ENCODE measurements around the gene KLHL29. TPM values are rescaled to one million over a fixed set of nuclear protein-coding genes. Genes with fewer than 3 reads are reported as not detected.

Gene KLHL29
- total RNA-seq, 1 donor from 2014 or later: 3.0 TPM

GRCh38 chr2:23602116-23602515, 217.1 kb downstream of the KLHL29 start:
- Mint-ChIP-seq H3K4me3 (ENCODE audit: low read depth) (no peak overlapping the region), H3K36me3 (ENCODE audit: low read depth) (no peaks in the 10 kb centered on the region), H3K27ac (no peak overlapping the region), H3K9me3 (peaks cover 9% of the 10 kb centered on the region), H3K27me3 (ENCODE audit: low read depth) (no peaks in the 10 kb centered on the region), H3K4me1 (ENCODE audit: low read depth) (no peaks in the 10 kb centered on the region)
- intact Hi-C loops (cut with micrococcal nuclease): no loop called here
- DNase-seq (ENCODE audit: low spot score): no peak

GRCh38 chr2:23603156-23603555, 218.2 kb downstream of the KLHL29 start:
- Mint-ChIP-seq H3K4me1 (ENCODE audit: low read depth) (no peaks in the 10 kb centered on the region), H3K4me3 (ENCODE audit: low read depth) (no peak overlapping the region), H3K27me3 (ENCODE audit: low read depth) (no peaks in the 10 kb centered on the region), H3K36me3 (ENCODE audit: low read depth) (no peaks in the 10 kb centered on the region), H3K9me3 (peaks cover 9% of the 10 kb centered on the region), H3K27ac (no peak overlapping the region)
- DNase-seq (ENCODE audit: low spot score): no peak
- intact Hi-C loops (cut with micrococcal nuclease): no loop called here

GRCh38 chr2:23603581-23603980, 218.6 kb downstream of the KLHL29 start:
- no peaks in the 10 kb centered on the region for H3K4me1 Mint-ChIP-seq (ENCODE audit: low read depth)
- H3K27ac Mint-ChIP-seq: no peak overlapping the region
- H3K4me3 Mint-ChIP-seq (ENCODE audit: low read depth): no peak overlapping the region
- intact Hi-C loops (cut with micrococcal nuclease): no loop called here
- H3K36me3 Mint-ChIP-seq (ENCODE audit: low read depth): no peaks in the 10 kb centered on the region
- no peaks in the 10 kb centered on the region for H3K27me3 Mint-ChIP-seq (ENCODE audit: low read depth)
- H3K9me3 Mint-ChIP-seq: peaks cover 9% of the 10 kb centered on the region
- DNase-seq (ENCODE audit: low spot score): no peak

GRCh38 chr2:23604731-23605130, 219.8 kb downstream of the KLHL29 start:
- Mint-ChIP-seq H3K36me3 (ENCODE audit: low read depth) (no peaks in the 10 kb centered on the region), H3K4me1 (ENCODE audit: low read depth) (no peaks in the 10 kb centered on the region), H3K27me3 (ENCODE audit: low read depth) (no peaks in the 10 kb centered on the region), H3K4me3 (ENCODE audit: low read depth) (no peak overlapping the region), H3K9me3 (peaks cover 9% of the 10 kb centered on the region), H3K27ac (no peak overlapping the region)
- intact Hi-C loops (cut with micrococcal nuclease): no loop called here
- no peak for DNase-seq (ENCODE audit: low spot score)

GRCh38 chr2:23605236-23605635, 220.3 kb downstream of the KLHL29 start:
- H3K4me1 Mint-ChIP-seq (ENCODE audit: low read depth): no peaks in the 10 kb centered on the region
- H3K27ac Mint-ChIP-seq: no peak overlapping the region
- peaks cover 9% of the 10 kb centered on the region for H3K9me3 Mint-ChIP-seq
- no peak overlapping the region for H3K4me3 Mint-ChIP-seq (ENCODE audit: low read depth)
- H3K36me3 Mint-ChIP-seq (ENCODE audit: low read depth): no peaks in the 10 kb centered on the region
- no peaks in the 10 kb centered on the region for H3K27me3 Mint-ChIP-seq (ENCODE audit: low read depth)
- DNase-seq (ENCODE audit: low spot score): no peak
- intact Hi-C loops (cut with micrococcal nuclease): no loop called here

GRCh38 chr2:23606196-23606595, 221.2 kb downstream of the KLHL29 start:
- Mint-ChIP-seq H3K36me3 (ENCODE audit: low read depth) (no peaks in the 10 kb centered on the region), H3K27me3 (ENCODE audit: low read depth) (no peaks in the 10 kb centered on the region), H3K4me3 (ENCODE audit: low read depth) (no peak overlapping the region), H3K9me3 (peaks cover 9% of the 10 kb centered on the region), H3K4me1 (ENCODE audit: low read depth) (no peaks in the 10 kb centered on the region), H3K27ac (no peak overlapping the region)
- intact Hi-C loops (cut with micrococcal nuclease): no loop called here
- no peak for DNase-seq (ENCODE audit: low spot score)

- Mint-ChIP-seq H3K27me3 (ENCODE audit: low read depth) (peaks cover 3% of the 10 kb centered on the region), H3K27ac (no peak overlapping the region), H3K4me3 (ENCODE audit: low read depth) (no peak overlapping the region), H3K9me3 (peaks cover 17% of the 10 kb centered on the region), H3K36me3 (ENCODE audit: low read depth) (no peaks in the 10 kb centered on the region), H3K4me1 (ENCODE audit: low read depth) (no peaks in the 10 kb centered on the region)
- intact Hi-C loops (cut with micrococcal nuclease): no loop called here
- no peak for DNase-seq (ENCODE audit: low spot score)
Measured at GRCh38 chr2:23606968-23607367, 222.0 kb downstream of the KLHL29 start.

GRCh38 chr2:23607925-23608324, 222.9 kb downstream of the KLHL29 start:
- no peak overlapping the region for H3K27ac Mint-ChIP-seq
- H3K4me1 Mint-ChIP-seq (ENCODE audit: low read depth): no peaks in the 10 kb centered on the region
- intact Hi-C loops (cut with micrococcal nuclease): loop anchor here (1.0 kb wide), 1 partner anchor 9 kb away; no protein-coding TSS in a partner anchor
- no peak overlapping the region for H3K4me3 Mint-ChIP-seq (ENCODE audit: low read depth)
- DNase-seq (ENCODE audit: low spot score): no peak
- no peaks in the 10 kb centered on the region for H3K36me3 Mint-ChIP-seq (ENCODE audit: low read depth)
- peaks cover 4% of the 10 kb centered on the region for H3K27me3 Mint-ChIP-seq (ENCODE audit: low read depth)
- peaks cover 19% of the 10 kb centered on the region for H3K9me3 Mint-ChIP-seq

GRCh38 chr2:23609254-23609653, 224.3 kb downstream of the KLHL29 start:
- H3K9me3 Mint-ChIP-seq: peaks cover 19% of the 10 kb centered on the region
- H3K36me3 Mint-ChIP-seq (ENCODE audit: low read depth): no peaks in the 10 kb centered on the region
- peaks cover 4% of the 10 kb centered on the region for H3K4me1 Mint-ChIP-seq (ENCODE audit: low read depth)
- intact Hi-C loops (cut with micrococcal nuclease): no loop called here
- H3K27ac Mint-ChIP-seq: no peak overlapping the region
- H3K4me3 Mint-ChIP-seq (ENCODE audit: low read depth): no peak overlapping the region
- H3K27me3 Mint-ChIP-seq (ENCODE audit: low read depth): peaks cover 7% of the 10 kb centered on the region
- DNase-seq (ENCODE audit: low spot score): no peak

GRCh38 chr2:23611839-23612238, 226.9 kb downstream of the KLHL29 start:
- no peak overlapping the region for H3K27ac Mint-ChIP-seq
- intact Hi-C loops (cut with micrococcal nuclease): no loop called here
- peaks cover 11% of the 10 kb centered on the region for H3K27me3 Mint-ChIP-seq (ENCODE audit: low read depth)
- H3K4me3 Mint-ChIP-seq (ENCODE audit: low read depth): no peak overlapping the region
- H3K36me3 Mint-ChIP-seq (ENCODE audit: low read depth): no peaks in the 10 kb centered on the region
- no peak for DNase-seq (ENCODE audit: low spot score)
- peaks cover 10% of the 10 kb centered on the region for H3K9me3 Mint-ChIP-seq
- H3K4me1 Mint-ChIP-seq (ENCODE audit: low read depth): peaks cover 7% of the 10 kb centered on the region

GRCh38 chr2:23614701-23615100, 229.7 kb downstream of the KLHL29 start:
- no peaks in the 10 kb centered on the region for H3K36me3 Mint-ChIP-seq (ENCODE audit: low read depth)
- peaks cover 7% of the 10 kb centered on the region for H3K4me1 Mint-ChIP-seq (ENCODE audit: low read depth)
- H3K9me3 Mint-ChIP-seq: peaks cover 10% of the 10 kb centered on the region
- H3K27ac Mint-ChIP-seq: no peak overlapping the region
- intact Hi-C loops (cut with micrococcal nuclease): no loop called here
- peaks cover 11% of the 10 kb centered on the region for H3K27me3 Mint-ChIP-seq (ENCODE audit: low read depth)
- H3K4me3 Mint-ChIP-seq (ENCODE audit: low read depth): no peak overlapping the region
- no peak for DNase-seq (ENCODE audit: low spot score)

- no peaks in the 10 kb centered on the region for H3K36me3 Mint-ChIP-seq (ENCODE audit: low read depth)
- H3K4me1 Mint-ChIP-seq (ENCODE audit: low read depth): peaks cover 7% of the 10 kb centered on the region
- intact Hi-C loops (cut with micrococcal nuclease): no loop called here
- no peak overlapping the region for H3K4me3 Mint-ChIP-seq (ENCODE audit: low read depth)
- peaks cover 11% of the 10 kb centered on the region for H3K27me3 Mint-ChIP-seq (ENCODE audit: low read depth)
- no peak overlapping the region for H3K27ac Mint-ChIP-seq
- no peak for DNase-seq (ENCODE audit: low spot score)
- H3K9me3 Mint-ChIP-seq: peaks cover 10% of the 10 kb centered on the region
Measured at GRCh38 chr2:23615216-23616020, 230.4 kb downstream of the KLHL29 start.

- Mint-ChIP-seq H3K9me3 (peaks cover 5% of the 10 kb centered on the region), H3K4me1 (ENCODE audit: low read depth) (peaks cover 7% of the 10 kb centered on the region), H3K27me3 (ENCODE audit: low read depth) (peaks cover 11% of the 10 kb centered on the region), H3K27ac (no peak overlapping the region), H3K4me3 (ENCODE audit: low read depth) (no peak overlapping the region), H3K36me3 (ENCODE audit: low read depth) (no peaks in the 10 kb centered on the region)
- intact Hi-C loops (cut with micrococcal nuclease): loop anchor here (1.0 kb wide), 1 partner anchor 8 kb away; no protein-coding TSS in a partner anchor
- no peak for DNase-seq (ENCODE audit: low spot score)
Measured at GRCh38 chr2:23616630-23617029, 231.7 kb downstream of the KLHL29 start.
